Body of pancreas (tissue), 4 donors: ENCODE results near the gene NECTIN2.

Experiments
- CTCF ChIP-seq, 7 experiments: fragments of 450-650 bp in 4 of 7; fragments of 200-600 bp in 3 of 7; sonication (generic) in 3 of 7; IDR thresholded peaks; one replicate each; pipeline ENCODE4 v1.5.1; 2016 to 2019; ENCODE audit warnings: antibody characterized with exemption in 7 of 7
- POLR2A ChIP-seq, 3 donors: fragments of 450-650 bp; IDR thresholded peaks; one replicate each; pipeline ENCODE4 v1.6.1; 2016; ENCODE audit warnings: antibody characterized with exemption in 3 of 3, mild to moderate bottlenecking in 2 of 3

DNA sequence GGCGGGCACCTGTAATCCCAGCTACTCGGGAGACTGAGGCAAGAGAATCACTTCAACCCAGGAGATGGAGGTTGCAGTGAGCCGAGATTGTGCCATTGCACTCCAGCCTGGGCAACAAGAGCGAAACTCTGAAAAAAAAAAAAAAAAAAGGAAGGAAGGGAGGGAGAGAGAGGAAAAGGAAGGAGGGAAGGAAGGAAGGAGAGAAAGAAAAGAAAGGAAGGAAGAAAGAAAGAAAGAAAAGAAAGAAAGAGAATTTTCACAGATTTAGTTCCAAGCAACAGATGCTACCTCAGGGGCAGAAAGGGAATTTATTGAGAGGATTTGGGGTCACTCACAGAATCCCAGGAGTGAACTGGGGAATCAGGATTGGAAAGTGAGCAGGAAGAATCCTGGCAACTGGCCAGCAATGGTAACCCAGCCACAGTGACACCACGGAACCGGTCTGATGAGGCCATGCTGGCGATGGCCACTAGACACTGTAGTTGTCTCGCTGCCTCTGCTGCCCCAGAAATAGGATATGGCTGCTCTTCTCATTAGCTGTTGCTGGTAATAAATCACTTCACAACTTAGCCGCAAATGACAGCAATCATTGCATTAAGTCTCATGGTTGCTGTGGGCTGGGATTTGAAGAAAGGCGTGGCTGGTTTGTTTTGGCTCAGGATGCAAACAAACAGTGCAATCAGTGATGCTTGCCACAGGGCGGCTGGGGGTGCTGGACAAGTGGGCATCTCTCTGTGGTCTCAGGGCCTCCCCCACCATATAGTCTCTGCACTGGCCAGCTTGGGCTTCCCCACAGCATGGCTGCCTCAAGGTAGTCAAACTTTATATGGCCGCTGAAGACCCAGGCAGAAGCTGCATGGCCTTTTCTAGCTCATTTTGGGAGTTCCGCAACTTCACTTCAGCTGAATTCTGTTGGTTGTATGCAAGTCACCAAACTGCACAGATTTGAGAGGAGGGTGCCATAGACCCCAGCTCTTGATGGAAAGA, 42.4 kb upstream of the NECTIN2 start:
- TF ChIP-seq CTCF (IDR thresholded peaks at IDR 0.05), result no peak
- no peak for TF ChIP-seq POLR2A (IDR thresholded peaks at IDR 0.05)
